ENCODE measurements around the gene ELF1. TPM values are rescaled to one million over a fixed set of nuclear protein-coding genes. Genes with fewer than 3 reads are reported as not detected.

Gene ELF1
- total RNA-seq, 4 donors from 2014 or later: 66.9 to 96.2 (median 72.1) TPM

DNA sequence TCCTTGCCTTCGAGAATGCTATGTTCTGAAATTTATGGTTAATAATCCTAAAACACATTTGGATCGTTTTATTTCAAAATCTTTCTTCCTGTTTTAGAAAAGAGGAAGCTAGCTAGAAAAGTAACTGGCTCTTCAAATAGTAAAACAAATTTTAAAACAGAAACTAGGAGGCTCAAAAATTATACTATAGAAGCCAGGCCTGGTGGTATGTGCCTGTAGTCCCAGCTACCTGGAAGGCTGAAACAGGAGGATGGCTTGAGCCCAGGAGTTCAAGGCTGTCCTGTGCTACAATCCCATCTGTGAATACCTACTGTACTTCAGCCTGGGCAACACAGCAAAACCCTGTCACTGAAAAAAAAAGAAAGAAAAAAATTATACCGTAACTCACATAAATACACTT is 57.9 kb downstream of the ELF1 start:
- Histone ChIP-seq H3K27me3 (no peaks in the 10 kb centered on the region), H3K4me3 (no peak overlapping the region), H3K9me3 (no peaks in the 10 kb centered on the region), H3K27ac (replicated peaks in 1 of 4) (no peak overlapping the region), H3K4me1 (peaks cover 9 to 53% (median 50%) of the 10 kb centered on the region in 4 donors), H3K36me3 (peaks cover 13 to 19% (median 15%) of the 10 kb centered on the region in 4 donors)
- DNase-seq (ENCODE audit: extremely low spot score): no peak
- WGBS: 65% methylated on average over 3 of the region's 3 CpGs
- TF ChIP-seq CTCF (IDR thresholded peaks at IDR 0.05) (no peak), POLR2A (IDR thresholded peaks at IDR 0.05; ENCODE audit: low read depth) (no peak), POLR2AphosphoS5 (IDR thresholded peaks at IDR 0.05) (no peak), EP300 (IDR thresholded peaks at IDR 0.05) (no peak)
- intact Hi-C loops (cut with DNase I): no loop called here

GRCh38 chr13:40960716-40961115 is 58.4 kb downstream of the ELF1 start:
- intact Hi-C loops (cut with DNase I): no loop called here
- WGBS: 83% methylated on average over 3 of the region's 3 CpGs
- Histone ChIP-seq H3K27me3 (no peaks in the 10 kb centered on the region), H3K4me1 (peaks cover 5 to 48% (median 46%) of the 10 kb centered on the region in 4 donors), H3K36me3 (peaks cover 13 to 19% (median 15%) of the 10 kb centered on the region in 4 donors), H3K9me3 (no peaks in the 10 kb centered on the region), H3K4me3 (no peak overlapping the region), H3K27ac (replicated peaks in 1 of 4) (no peak overlapping the region)
- DNase-seq (ENCODE audit: extremely low spot score): no peak
- TF ChIP-seq EP300 (IDR thresholded peaks at IDR 0.05): no peak
- no peak for TF ChIP-seq POLR2AphosphoS5 (IDR thresholded peaks at IDR 0.05)
- TF ChIP-seq POLR2A (IDR thresholded peaks at IDR 0.05; ENCODE audit: low read depth): no peak
- TF ChIP-seq CTCF (IDR thresholded peaks at IDR 0.05): no peak

DNA sequence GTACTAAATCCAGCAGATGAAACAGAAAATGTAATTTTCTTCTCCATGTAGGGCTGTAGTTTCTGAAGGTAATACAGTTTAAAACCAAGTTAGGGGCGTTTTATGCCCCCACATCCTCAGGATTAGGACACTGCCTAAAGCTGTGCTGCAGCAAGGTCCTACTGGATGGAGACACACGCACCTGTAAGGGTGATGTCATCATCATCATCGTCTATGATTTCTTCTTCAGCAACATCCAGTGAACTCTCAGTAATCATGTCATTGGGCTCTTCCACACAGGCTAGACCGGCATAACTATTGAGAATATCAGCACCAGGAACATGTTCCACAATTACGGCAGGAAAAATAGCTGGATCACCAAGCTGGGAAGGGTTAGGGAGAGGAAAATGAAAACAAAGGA is 60.5 kb downstream of the ELF1 start:
- no peaks in the 10 kb centered on the region for H3K9me3 ChIP-seq
- no peak for DNase-seq (ENCODE audit: extremely low spot score)
- peaks cover 13 to 19% (median 15%) of the 10 kb centered on the region in 4 donors for H3K36me3 ChIP-seq
- no peaks in the 10 kb centered on the region for H3K27me3 ChIP-seq
- no peak for TF ChIP-seq CTCF (IDR thresholded peaks at IDR 0.05)
- TF ChIP-seq POLR2AphosphoS5 (IDR thresholded peaks at IDR 0.05): no peak
- no peak for TF ChIP-seq EP300 (IDR thresholded peaks at IDR 0.05)
- no peak for TF ChIP-seq POLR2A (IDR thresholded peaks at IDR 0.05; ENCODE audit: low read depth)
- no peak overlapping the region for H3K27ac ChIP-seq (replicated peaks in 1 of 4)
- no peak overlapping the region for H3K4me3 ChIP-seq
- intact Hi-C loops (cut with DNase I): no loop called here
- H3K4me1 ChIP-seq: peaks cover 5 to 29% (median 28%) of the 10 kb centered on the region in 4 donors
- 93% methylated on average over 5 of the region's 5 CpGs for WGBS

GRCh38 chr13:40946485-40946884 is 72.6 kb downstream of the ELF1 start:
- no peaks in the 10 kb centered on the region for H3K9me3 ChIP-seq
- H3K27me3 ChIP-seq: no peaks in the 10 kb centered on the region
- no peak overlapping the region for H3K27ac ChIP-seq (replicated peaks in 1 of 4)
- no peak for TF ChIP-seq POLR2A (IDR thresholded peaks at IDR 0.05; ENCODE audit: low read depth)
- no peak for TF ChIP-seq POLR2AphosphoS5 (IDR thresholded peaks at IDR 0.05)
- no peak for TF ChIP-seq EP300 (IDR thresholded peaks at IDR 0.05)
- no peak for TF ChIP-seq CTCF (IDR thresholded peaks at IDR 0.05)
- H3K36me3 ChIP-seq: peaks cover 16 to 90% (median 57%) of the 10 kb centered on the region in 4 donors
- no peak overlapping the region for H3K4me3 ChIP-seq
- intact Hi-C loops (cut with DNase I): no loop called here
- DNase-seq (ENCODE audit: extremely low spot score): no peak
- H3K4me1 ChIP-seq: peaks cover 0 to 10% (median 1%) of the 10 kb centered on the region in 4 donors
- WGBS: 84% methylated on average over 1 of the region's 1 CpG

DNA sequence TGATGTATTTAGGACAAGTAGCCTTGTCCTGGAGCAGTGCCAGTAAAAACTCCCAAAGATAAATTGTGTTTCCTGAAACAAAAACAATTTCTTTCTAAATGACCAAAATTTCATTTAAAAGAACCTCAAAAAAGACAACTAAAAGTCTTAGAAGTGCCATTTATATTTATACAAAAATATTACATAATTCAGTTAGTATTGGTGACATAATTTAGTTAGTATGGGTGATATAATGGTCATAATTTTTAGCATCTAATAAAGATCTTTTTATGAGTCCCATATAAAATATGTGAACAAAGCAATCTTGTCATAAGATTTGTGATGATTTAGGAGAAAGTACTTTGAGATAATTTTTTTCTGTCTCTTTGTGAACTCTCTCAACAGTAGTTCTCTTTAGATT is 76.0 kb downstream of the ELF1 start:
- TF ChIP-seq POLR2AphosphoS5 (IDR thresholded peaks at IDR 0.05) (no peak), EP300 (IDR thresholded peaks at IDR 0.05) (no peak), POLR2A (IDR thresholded peaks at IDR 0.05; ENCODE audit: low read depth) (no peak), CTCF (IDR thresholded peaks at IDR 0.05) (no peak)
- Histone ChIP-seq H3K4me1 (peaks cover 0 to 10% (median 1%) of the 10 kb centered on the region in 4 donors), H3K27me3 (no peaks in the 10 kb centered on the region), H3K27ac (replicated peaks in 1 of 4) (no peak overlapping the region), H3K9me3 (no peaks in the 10 kb centered on the region), H3K36me3 (peaks cover 6 to 78% (median 46%) of the 10 kb centered on the region in 4 donors), H3K4me3 (no peak overlapping the region)
- no peak for DNase-seq (ENCODE audit: extremely low spot score)
- intact Hi-C loops (cut with DNase I): no loop called here

Measured in esophagus muscularis mucosa (tissue), 4 donors.